GM04504 (cell line): Measurements from ENCODE around the gene TCF7L2.

Source experiments
- DNase-seq: peaks from one replicate; pipeline ENCODE4 v3.0.0-alpha.2; 2012; ENCODE audit warnings: low read depth

TCF7L2 gene

DNA sequence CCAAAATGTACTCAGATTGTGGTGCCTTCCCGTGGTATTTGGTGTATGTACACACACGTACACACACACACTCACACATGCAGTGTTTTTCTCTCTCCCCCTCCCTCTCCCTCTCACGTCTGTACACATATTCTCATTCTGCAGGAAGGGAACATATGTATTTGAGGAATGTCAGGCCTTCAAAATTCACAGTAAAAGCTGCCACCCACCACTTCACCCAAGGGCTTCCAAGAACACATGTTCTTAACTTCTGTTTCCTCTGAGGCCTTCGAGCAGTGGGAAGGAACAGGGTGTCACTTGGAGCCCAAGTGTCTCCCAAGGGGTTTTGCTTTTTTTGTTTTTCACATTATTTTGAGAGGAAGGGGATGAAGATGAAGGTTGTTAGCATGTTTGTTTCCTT lies 198.9 kb downstream of the TCF7L2 start:
- DNase-seq = no peak

DNA sequence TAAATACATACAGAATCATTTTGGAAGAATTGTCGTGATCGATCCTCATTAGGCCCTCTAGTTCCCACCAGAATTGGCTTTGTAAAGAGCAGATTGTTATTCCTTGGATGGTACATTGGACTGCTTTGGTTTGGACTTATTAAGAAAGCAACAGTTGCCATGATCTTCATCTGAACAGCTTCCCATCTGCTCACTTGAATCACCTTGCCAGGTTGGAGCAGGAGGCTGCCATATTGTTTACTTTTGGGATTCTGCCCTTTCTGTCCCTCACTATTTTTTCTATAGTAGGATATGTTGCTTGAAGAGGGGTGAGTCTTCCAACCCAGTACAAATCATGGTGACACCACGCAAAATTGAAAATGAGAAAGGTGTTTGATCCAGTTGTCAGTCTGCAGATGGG lies 199.6 kb downstream of the TCF7L2 start:
- no peak for DNase-seq

DNA sequence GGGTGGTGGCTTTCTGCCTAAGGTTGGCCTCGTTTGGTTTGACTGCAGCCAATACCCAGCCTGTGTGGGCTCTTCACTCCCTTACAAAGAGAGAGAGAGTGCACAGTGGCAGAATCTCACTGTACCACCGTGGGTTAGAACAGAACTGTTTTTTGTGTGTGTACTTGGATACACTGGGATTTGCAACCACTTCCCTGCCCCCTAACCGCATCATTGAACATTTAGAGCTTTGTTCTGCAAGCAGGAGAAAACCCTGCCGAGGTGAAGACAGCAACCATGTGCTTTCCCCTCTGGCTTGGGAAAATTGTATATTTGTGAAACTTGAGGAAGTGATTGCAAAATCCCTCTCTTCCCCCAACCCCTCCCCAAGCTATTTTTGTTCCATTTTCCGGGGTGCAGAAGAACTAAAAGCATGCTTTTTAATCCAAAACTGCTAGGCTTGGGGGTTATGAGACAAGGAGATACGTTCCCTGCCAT lies 201.2 kb downstream of the TCF7L2 start:
- DNase-seq = no peak

DNA sequence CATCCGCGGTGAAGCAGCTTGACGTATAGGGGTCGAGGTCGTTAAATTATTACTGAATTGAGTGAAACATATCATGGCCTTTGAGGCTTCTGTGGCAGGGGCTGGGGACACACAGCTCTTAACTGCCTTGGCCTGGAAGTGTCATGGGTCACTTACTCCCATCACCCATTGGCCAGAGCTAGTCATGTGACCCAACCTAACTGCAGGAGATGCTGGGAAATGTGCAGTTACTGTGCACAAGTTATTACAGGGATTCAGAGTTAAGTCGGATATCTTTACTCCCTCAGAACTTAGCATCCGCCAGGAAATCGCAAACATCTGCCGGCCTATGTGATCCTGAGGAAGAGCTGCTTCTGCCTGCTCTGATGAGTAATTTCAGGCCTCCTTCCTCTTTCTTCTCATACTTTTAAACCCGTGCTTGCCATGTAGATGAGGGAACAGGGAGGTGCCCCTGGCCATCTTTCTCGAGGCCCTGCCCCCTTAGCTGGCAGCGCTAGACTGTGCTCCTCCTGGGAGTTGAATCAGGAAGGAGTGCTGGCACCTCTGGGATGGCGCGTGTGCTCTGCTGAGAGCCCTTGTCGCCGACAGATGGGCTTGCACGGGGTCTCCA lies 203.6 kb downstream of the TCF7L2 start:
- no peak for DNase-seq

DNA sequence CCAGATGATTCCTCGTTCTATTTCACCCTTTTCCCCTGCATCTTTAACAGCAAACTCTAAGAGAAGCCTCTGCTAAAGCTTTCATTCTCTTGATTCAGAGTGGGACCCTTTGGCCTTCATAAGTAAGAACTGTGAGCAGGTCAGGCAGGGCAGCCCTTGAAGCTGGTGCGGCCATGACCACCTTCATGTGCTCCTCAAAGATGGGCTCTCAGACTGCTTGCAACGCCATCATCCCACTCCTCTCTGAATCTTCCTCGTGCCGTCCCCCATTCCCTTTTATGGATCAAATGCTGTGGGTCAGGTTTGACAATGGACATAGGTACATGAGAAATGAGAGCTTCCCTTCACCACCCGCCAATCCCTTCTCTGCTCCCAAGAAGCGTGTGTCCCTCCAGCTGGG lies 207.4 kb downstream of the TCF7L2 start:
- no peak for DNase-seq

DNA sequence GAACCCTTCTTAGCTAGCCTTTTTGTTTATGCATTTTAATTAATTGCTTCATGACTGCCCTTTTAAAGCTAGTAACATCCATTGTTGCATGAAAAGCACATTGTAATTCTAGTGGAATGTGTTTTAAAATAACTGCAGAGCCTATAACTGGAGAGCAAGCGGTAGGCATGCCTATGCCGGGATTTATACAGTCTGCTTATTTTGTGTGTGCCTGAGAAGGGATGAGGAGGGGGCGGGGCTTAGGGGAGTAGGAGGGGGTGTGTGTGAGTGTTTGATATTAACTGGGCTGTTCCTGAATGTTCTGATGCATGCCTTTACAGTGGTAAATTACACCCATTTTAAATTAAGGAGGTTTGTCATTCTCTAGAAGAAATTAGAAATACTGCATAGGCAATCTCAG lies 208.1 kb downstream of the TCF7L2 start:
- no peak for DNase-seq

DNA sequence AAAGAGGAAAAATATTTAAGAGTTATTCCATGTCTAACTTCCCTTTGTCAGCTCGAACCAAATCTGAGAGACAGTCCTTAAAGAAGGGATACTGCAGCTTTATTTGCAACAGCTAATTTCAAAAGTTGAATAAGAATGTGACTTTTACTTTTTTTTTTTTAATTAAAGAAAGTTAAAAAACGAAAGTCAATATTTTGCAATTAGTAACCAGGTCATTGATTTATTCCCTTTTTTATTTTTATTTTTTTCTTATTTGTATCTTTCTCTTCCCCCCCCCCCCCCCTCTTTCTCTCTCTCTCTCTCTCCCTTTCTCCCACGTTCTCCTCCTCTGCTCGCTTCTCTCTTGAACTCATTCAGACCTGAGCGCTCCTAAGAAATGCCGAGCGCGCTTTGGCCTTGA lies 209.5 kb downstream of the TCF7L2 start:
- no peak for DNase-seq

DNA sequence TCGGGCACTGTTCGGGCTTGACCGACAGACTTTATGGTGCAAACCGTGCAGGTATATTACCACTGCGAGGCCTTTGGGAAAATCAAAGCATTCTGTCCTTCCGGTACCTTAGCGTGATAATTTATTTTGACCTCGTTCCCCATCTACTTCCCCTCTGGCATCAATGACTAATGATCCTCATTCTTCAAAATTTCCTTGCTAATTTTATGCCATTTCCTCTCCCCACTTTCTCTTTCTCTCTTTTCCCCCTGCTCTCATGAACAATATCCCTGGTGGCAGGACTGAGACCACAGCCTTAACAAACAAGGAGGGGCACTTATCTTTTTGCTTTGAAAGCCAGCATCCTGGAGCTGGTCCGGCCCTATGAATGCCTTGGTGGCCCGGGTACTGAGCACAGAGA lies 210.6 kb downstream of the TCF7L2 start:
- DNase-seq = no peak

DNA sequence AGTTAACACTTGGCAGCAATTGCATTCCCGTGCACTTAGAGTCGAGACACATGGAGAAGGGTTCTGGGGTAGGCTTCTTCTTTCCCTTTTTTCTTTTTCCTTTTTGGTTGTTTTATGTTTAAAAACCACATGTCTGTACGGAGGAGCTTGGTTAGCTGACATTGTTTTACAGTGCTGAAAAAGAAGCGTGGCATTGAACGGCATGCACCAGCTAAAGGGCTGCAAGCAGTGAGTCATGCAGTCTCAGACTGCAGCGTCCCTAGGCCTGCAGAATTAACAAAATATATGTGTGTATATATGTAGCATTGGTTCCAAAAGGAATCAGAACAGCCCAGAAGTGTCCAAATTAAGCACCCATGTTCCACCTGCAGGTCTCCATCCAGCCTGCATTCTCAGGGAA lies 211.0 kb downstream of the TCF7L2 start:
- DNase-seq = no peak

DNA sequence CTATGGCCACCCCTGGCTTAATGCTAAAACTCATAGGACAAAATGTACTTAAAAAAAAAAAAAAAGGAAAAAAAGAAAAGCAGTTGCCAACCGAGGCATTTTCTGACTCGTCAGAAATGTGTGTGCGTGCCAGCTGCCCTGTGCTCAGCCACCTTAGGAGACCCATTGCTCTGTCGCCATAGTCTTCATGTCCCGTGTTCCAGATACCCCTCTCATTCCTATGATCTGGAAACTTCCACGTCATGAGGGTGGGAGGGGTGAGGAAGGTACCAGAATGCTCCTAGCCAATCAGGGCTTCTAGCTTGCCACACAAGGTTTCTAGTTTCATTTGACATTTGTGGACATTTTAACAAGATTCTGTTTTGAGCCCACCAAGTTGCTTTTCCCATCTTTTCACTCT lies 212.9 kb downstream of the TCF7L2 start:
- no peak for DNase-seq

DNA sequence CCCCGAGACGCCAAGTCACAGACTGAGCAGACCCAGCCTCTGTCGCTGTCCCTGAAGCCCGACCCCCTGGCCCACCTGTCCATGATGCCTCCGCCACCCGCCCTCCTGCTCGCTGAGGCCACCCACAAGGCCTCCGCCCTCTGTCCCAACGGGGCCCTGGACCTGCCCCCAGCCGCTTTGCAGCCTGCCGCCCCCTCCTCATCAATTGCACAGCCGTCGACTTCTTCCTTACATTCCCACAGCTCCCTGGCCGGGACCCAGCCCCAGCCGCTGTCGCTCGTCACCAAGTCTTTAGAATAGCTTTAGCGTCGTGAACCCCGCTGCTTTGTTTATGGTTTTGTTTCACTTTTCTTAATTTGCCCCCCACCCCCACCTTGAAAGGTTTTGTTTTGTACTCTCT lies 215.6 kb downstream of the TCF7L2 start:
- no peak for DNase-seq

DNA sequence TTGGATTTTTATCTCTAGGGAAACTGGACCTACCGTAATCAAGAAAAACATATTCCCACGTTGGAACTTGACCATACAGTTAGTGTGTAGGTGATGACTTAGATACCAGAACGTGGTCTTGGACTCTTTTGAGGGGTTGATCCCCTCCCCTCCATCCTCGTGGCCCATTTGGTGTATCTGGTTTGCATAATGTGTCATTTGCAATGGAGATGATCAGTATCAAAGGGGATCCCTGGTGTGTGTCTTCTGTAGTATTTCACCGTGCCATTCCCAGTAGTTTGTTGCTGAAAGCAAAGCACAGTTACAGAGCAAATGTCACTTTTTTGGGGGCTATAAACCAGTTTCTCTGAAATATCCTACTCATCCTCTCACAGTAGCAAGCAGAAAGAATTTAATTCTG lies 217.7 kb downstream of the TCF7L2 start:
- DNase-seq = no peak

DNA sequence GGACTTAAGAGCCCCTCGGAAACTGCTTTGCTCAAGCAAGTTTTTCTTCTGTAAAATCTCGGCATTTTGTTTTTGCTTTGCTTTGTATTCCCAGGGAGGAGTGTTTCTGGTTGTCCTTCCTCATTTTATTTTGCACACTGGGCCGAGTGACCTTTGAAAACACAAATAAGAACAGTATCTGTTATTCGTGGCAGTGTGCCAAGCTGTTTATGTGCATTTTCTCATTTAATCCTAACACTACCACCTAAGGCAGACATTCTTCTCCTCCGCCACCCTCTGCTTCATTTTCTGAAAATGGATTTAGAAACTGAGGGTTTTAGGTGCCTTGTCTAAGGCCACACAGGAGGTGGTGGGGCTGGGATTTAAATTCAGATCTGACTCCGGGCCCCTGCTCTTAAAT lies 218.5 kb downstream of the TCF7L2 start:
- DNase-seq = no peak

DNA sequence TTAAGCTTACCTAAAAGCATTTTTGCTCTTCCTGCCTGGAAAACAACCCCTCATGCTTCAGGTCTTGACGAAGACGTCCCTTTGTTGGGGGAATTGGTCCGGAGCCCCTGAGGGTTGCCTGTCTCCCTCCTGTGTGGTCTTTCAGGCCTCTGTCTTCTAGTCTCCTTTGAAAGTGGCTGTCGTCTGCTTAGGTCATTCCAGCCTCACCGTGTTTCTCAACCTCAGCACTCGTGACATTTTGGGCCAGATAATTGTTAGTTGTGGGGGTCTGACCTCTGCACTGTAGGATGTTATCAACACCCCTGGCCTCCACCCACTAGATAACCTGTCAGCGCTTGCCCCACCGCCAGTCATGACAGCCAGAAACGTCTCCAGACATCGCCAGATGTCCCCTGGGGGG lies 219.1 kb downstream of the TCF7L2 start:
- DNase-seq = no peak

DNA sequence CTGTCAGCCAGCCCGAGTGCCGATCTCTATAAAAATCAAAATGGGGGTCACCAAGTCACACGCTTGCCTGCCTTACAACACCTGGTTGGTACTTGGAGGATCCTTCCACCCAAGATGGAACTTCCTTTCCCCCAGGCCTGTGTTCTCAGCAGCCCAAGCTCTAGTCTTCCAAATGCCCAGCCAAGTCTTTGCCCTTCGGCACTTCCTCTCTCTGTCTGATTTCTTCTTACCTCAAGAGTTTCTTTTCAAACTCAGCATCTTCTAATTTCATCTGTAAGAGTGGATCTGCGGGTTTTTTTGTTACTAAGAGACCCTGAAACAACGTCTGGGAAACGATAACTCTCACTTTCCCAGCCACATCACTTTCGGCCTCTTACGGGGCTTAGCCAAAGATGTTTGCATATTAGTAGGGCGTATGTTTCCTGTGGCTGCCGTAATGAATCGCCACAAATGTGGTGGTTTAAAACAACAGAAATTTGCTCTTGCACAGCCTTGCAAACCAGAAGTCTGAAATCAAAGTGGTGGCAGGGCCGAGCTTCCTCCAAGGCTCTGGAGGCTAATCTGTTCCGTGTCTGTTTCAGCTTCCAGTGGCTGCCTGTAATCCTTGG lies 219.9 kb downstream of the TCF7L2 start:
- no peak for DNase-seq

DNA sequence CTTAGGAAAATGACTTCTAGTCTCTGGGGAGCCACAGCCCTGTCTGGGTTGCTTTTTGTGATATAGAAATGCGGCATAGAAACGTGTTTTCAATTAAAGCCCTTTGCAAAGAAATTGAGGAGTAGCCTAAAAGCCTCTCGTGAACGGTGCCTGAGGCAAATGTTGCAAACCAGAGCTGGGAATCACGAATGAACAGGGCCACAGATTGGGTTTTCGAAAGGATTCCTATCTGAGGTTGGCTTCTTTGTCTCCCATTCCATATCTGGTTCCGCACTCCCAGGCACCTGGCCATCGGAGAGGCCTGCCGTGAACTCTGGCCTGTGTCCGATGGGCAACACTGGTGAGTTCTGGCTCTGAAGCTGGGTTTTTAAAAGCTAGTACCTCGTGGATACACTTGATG lies 221.6 kb downstream of the TCF7L2 start:
- DNase-seq = no peak

DNA sequence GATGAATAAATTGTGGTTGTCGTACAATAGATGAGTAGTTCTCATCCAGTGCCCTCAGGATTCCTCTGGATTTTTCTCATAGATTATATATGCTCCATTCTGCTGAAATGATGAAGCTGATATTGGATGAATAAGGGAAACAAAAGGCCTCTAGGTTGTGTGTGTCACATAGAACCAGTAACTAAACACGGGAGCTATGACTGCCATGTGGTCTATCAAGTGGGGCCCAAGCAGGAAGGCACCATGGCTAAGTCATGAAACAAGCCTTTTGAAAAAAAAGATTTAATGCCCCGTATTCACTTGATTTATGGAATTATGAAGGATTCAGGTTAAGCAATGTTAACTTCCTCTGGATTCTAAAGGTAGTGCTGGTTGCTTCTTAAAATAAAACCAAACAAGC lies 225.1 kb downstream of the TCF7L2 start:
- DNase-seq = no peak

DNA sequence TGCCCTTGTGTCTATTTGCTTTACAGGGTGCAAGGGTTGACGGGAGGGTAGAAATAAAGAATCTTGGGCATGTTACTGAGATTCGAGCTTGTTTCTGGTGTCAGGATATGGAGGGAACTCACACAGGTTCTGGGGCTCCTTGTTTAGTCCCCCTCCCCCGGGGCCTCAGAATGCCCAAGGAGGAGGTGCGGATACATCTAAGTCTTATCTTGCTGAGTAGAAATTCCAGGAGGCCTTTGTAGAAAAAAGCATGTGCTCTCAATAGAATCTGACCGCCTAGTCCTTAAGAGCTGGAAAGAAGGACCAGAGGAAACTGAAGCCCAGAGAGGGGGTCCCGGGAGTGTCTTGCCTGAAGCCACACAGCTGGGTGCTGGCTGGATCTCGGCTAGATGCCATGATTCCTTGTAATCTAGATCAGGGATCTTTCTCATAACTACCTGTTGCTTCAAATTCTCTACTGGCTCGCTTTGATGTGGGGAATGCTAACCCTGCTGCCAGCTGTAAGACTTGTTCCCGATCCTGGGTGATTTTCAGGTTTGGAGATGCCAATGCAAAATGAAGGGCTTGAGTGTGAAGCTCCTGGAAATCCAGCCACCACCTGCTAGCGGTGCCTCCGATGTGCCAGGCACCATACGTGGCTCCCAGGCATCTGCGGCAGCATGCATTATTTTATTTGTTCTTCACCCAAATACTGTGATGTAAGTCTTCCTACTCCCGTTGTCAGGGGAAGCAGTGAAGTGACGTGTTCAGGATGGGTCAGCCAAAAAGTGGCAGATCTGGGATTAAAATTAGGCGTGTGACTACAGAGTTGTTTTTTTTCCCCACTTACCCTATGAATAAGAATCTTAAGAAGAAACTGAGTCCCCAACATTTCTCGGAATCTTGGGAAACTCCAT lies 226.0 kb downstream of the TCF7L2 start:
- no peak for DNase-seq

DNA sequence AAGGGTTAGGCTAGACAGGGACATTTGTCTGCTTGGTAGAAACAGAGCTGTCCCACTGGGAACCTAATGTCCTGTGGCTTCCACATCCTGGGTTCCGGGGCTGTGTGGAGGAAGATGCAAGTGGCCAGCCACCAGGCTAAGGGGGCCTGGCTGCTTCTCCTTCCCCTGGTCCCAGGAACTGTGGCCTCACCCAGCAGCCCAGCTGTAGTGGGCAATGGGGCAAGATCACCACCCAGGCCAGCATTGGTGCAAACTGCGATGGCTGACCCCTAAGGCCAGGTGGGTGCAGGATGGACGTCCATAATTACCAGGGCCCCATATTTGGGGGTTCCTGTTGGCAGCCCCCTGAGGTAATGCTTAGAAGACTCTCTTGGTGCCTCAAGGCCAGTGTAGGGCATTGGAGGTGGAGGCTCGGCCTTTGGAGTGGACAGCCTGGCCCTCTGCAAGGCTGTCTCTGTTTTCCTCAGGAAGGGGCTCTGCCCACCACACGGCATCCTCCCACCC lies 226.7 kb downstream of the TCF7L2 start:
- no peak for DNase-seq

DNA sequence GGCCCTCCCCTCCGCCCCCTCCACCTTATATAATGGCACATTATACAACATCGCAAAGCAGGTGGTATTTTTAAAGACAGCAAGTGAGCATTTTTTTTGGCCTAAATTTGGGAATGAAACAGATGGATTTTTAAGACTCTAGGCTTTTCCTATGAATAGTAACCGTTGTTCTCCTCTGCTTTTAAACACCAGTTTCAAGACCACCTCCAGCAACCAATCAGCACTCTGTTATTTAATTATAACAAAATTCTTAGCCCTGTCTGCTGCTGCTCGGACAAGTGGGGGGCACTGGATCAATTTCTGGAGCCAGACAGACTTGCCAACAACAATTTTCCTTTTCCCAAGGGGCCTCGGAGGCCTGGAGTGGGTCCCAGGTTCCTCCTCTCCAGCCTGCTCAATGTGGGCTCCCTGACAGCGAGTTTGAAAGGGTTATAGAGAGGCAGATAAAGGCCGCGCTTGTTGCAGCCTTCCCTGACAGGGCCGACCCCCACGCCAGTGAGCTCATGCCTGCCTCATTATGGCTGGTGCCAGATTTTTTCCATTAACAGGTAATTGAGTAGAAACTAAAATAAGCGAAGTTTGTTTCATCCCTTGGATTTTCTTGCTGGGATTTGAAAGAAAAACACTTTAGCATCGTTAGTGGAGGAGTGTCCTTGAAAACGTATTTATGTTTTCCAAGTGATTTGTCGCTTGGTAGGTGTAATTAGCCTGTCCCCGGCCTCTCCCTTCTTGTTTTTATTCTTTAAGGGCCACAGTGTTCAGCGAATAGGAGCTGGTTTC lies 227.3 kb downstream of the TCF7L2 start:
- no peak for DNase-seq

DNA sequence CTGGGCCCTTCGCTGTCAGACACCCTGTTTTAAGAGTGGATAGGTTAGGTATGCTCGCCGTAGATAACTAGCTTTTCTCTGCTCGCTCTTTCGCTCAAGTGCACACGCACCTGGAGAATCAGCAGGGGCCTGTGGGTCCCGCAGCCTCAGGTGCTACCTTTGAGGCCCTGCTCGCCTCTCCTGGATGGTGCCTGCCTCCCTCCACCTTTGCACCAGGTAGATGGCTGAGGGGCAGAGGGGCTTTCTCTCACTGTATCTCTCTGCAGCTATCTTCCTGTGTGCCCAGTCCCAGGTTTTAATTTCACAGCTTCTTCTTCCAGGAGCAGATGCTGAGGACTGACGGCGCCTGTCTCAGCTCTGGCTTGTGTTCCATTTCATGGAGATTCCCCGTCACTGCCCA lies 227.9 kb downstream of the TCF7L2 start:
- DNase-seq = no peak

DNA sequence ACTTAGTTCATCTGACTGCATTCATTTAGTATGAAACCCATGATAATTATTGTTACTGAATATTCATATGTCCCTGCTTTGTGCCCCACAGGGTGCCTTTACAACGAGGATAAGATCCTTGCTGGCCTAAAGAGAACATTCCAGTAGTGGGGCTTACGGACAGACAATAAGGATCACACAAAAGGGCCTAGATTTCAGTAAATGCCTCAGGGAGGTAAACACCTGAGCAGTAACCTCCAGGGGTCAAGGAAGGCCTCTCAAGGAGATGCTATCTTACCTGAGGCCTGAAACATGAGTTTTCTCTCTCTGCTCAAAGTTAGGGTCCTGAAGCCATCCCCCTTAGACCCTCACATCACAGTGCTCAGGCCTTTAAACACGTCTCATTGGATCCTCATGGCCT lies 228.7 kb downstream of the TCF7L2 start:
- DNase-seq = no peak
